GM12878 (cell line): ENCODE results near the gene MUC7. TPM values are rescaled to one million over a fixed set of nuclear protein-coding genes. Genes with fewer than 3 reads are reported as not detected.

ENCODE experiments used
- ATAC-seq: fragments of 200-7000 bp; cut with Tn5 transposase; 3 replicates; pipeline ENCODE4 v1.9.1; 2020; ENCODE audit warnings: mild to moderate bottlenecking, moderate library complexity
- BruUV-seq: library from RNA; stranded (reverse); fragments of 400-500 nt; replicated peaks from 2 replicates; lab custom pipeline; 2021; lab: Mats Ljungman, UMichigan
- CTCF ChIA-PET: fragments of 300-600 bp; sonication (Branson Sonifier 250); formaldehyde crosslinking; extraction: SDS; loops from one replicate; lab custom pipeline; 2021; ENCODE audit warnings: inconsistent platforms; lab: Yijun Ruan, JAX
- POLR2A ChIA-PET: fragments of 350-600 bp; formaldehyde crosslinking; extraction: SDS; loops from one replicate; lab custom pipeline; 2021; ENCODE audit warnings: inconsistent platforms; lab: Charles Lee
- RAD21 ChIA-PET: fragments of 300-600 bp; sonication (Branson Sonifier 250); formaldehyde crosslinking; loops from one replicate; lab custom pipeline; 2023; ENCODE audit warnings: antibody characterized with exemption; ENCODE audit not compliant: unreplicated experiment; lab: Charles Lee
- SMC1A ChIA-PET: fragments of 300-600 bp; sonication (Branson Sonifier 250); formaldehyde crosslinking; loops from one replicate; lab custom pipeline; 2023; ENCODE audit not compliant: unreplicated experiment, uncharacterized antibody; lab: Charles Lee
- DNase-seq: peaks from one replicate; pipeline ENCODE4 v3.0.0-alpha.2; 2011; ENCODE audit warnings: low read depth, low spot score
- FAIRE-seq: peaks from 3 replicates; lab custom pipeline; 2011; peaks lifted over from hg19 to GRCh38; lab: Jason Lieb, UNC
- H2AFZ ChIP-seq: 2 replicates; pipeline ENCODE4 v1.6.0; 2011; ENCODE audit warnings: low read depth, low read length, control low read depth; ENCODE audit not compliant: control insufficient read depth
- H3K27ac ChIP-seq: 2 replicates; pipeline ENCODE4 v1.5.1; 2011; ENCODE audit warnings: control low read depth; ENCODE audit not compliant: control insufficient read depth, insufficient read depth
- H3K27me3 ChIP-seq, 2 experiments: replicated peaks in 1 of 2; 2 replicates each; pipeline versions ENCODE4 v1.6.0 to v1.6.1; 2011; ENCODE audit warnings: low read length in 1 of 2; ENCODE audit not compliant: control insufficient read depth in 2 of 2, insufficient read depth in 2 of 2
- H3K36me3 ChIP-seq, 2 experiments: 2 replicates each; pipeline ENCODE4 v1.5.1; 2011; ENCODE audit warnings: low read length in 1 of 2; ENCODE audit not compliant: control insufficient read depth in 2 of 2, insufficient read depth in 2 of 2
- H3K4me1 ChIP-seq: 2 replicates; pipeline ENCODE4 v1.6.1; 2011; ENCODE audit warnings: mild to moderate bottlenecking, low read length, moderate library complexity, mixed read lengths; ENCODE audit not compliant: control insufficient read depth, insufficient read depth
- H3K4me2 ChIP-seq: 2 replicates; pipeline ENCODE4 v1.6.0; 2011; ENCODE audit warnings: control low read depth; ENCODE audit not compliant: control insufficient read depth, insufficient read depth
- H3K4me3 ChIP-seq: fragments of 200-600 bp; sonication (generic); 2 replicates; pipeline ENCODE4 v1.5.1; 2016
- H3K79me2 ChIP-seq: 2 replicates; pipeline ENCODE4 v1.6.0; 2011; ENCODE audit warnings: low read length; ENCODE audit not compliant: control insufficient read depth, insufficient read depth
- H3K9ac ChIP-seq: 2 replicates; pipeline ENCODE4 v1.8.0; 2011; ENCODE audit warnings: low read length, control low read depth, mixed read lengths; ENCODE audit not compliant: control insufficient read depth, insufficient read depth
- H3K9me3 ChIP-seq: replicated peaks from 3 replicates; pipeline ENCODE4 v1.5.1; 2011; ENCODE audit warnings: mild to moderate bottlenecking, low read length; ENCODE audit not compliant: control insufficient read depth, insufficient read depth
- H4K20me1 ChIP-seq: 2 replicates; pipeline ENCODE4 v1.6.0; 2011; ENCODE audit not compliant: control insufficient read depth, insufficient read depth
- CBFB ChIP-seq: IDR thresholded peaks from 2 replicates; pipeline ENCODE4 v1.6.1; 2016; ENCODE audit warnings: antibody characterized with exemption, low read depth
- CREB1 ChIP-seq: IDR thresholded peaks from 2 replicates; pipeline ENCODE4 v1.6.1; 2012; ENCODE audit warnings: low read depth, mild to moderate bottlenecking, inconsistent platforms
- DPF2 ChIP-seq: fragments of 450-650 bp; IDR thresholded peaks from 2 replicates; pipeline ENCODE4 v1.6.1; 2017; ENCODE audit warnings: mild to moderate bottlenecking
- E4F1 ChIP-seq: fragments of 450-650 bp; IDR thresholded peaks from 2 replicates; pipeline ENCODE4 v1.6.1; 2018; ENCODE audit warnings: borderline replicate concordance, mild to moderate bottlenecking; ENCODE audit not compliant: partially characterized antibody
- HDAC2 ChIP-seq: fragments of 200-600 bp; sonication (generic); IDR thresholded peaks from 2 replicates; pipeline ENCODE4 v1.6.1; 2017
- KAT2A ChIP-seq: conservative IDR thresholded peaks from 2 replicates; pipeline ENCODE4 v1.6.1; 2011; ENCODE audit warnings: low read depth, low read length; ENCODE audit not compliant: control insufficient read depth
- NBN ChIP-seq: fragments of 450-650 bp; IDR thresholded peaks from 2 replicates; pipeline ENCODE4 v1.6.1; 2016
- NFIC ChIP-seq: IDR thresholded peaks from 2 replicates; pipeline ENCODE4 v1.6.1; 2012; ENCODE audit warnings: low read depth, mild to moderate bottlenecking, inconsistent platforms, low read length, moderate library complexity
- RBBP5 ChIP-seq: fragments of 200-600 bp; sonication (generic); conservative IDR thresholded peaks from 2 replicates; pipeline ENCODE4 v1.6.1; 2016
- SMAD5 ChIP-seq: IDR thresholded peaks from 2 replicates; pipeline ENCODE4 v1.6.1; 2016; ENCODE audit warnings: antibody characterized with exemption, low read depth
- SUZ12 ChIP-seq: fragments of 200-600 bp; sonication (generic); IDR thresholded peaks from one replicate; pipeline ENCODE4 v1.6.1; 2018; ENCODE audit warnings: antibody characterized with exemption, mild to moderate bottlenecking; ENCODE audit not compliant: unreplicated experiment
- ZNF217 ChIP-seq: fragments of 450-650 bp; IDR thresholded peaks from 2 replicates; pipeline ENCODE4 v1.6.1; 2017; ENCODE audit warnings: antibody characterized with exemption, mild to moderate bottlenecking
- ZSCAN29 ChIP-seq: fragments of 450-650 bp; IDR thresholded peaks from 2 replicates; pipeline ENCODE4 v1.6.1; 2017; ENCODE audit warnings: mild to moderate bottlenecking, moderate library complexity
- WGBS: methylation state at CpG from one replicate; pipeline ENCODE4 v1.1.6; 2016; ENCODE audit warnings: low lambda C conversion rate; ENCODE audit not compliant: insufficient replicate concordance, insufficient coverage; ENCODE audit errors: missing lambda C conversion rate; 5-methylcytosine and 5-hydroxymethylcytosine counted together
- in situ Hi-C: fragments of 300-500 bp; cut with MboI; formaldehyde crosslinking; loops from 9 replicates; pipeline ENCODE4 v1.14.3; 2018; ENCODE audit warnings: mixed read lengths
- intact Hi-C: fragments of 100-400 bp; cut with micrococcal nuclease; formaldehyde crosslinking; loops from one replicate; pipeline ENCODE4 v1.14.2; 2022; ENCODE audit not compliant: unreplicated experiment
- polyA plus RNA-seq, 11 experiments: library from polyadenylated mRNA; depleted of rRNA in 4 of 11; unstranded in 6 of 11; stranded (reverse) in 5 of 11; fragments of >200 nt; fragmentation: Nextera tagmentation in 4 of 11; fragmentation: Illumina TruSeq in 1 of 11; extraction: Ambion mirVana in 4 of 11; extraction: Trizol in 1 of 11; gene quantifications; 1 replicate in 1 of 11; 2 replicates in 10 of 11; pipeline versions ENCODE4 v1.2.1 to v1.2.3, GENCODE V29; 2011 to 2016; ENCODE audit warnings: inconsistent platforms in 2 of 11, missing spikeins in 2 of 11, low read depth in 1 of 11
- total RNA-seq, 4 experiments: library from RNA; depleted of rRNA in 3 of 4; stranded (reverse); fragments of >200 nt in 3 of 4; fragmentation: Illumina TruSeq in 1 of 4; extraction: Trizol in 1 of 4; gene quantifications; 2 replicates each; pipeline versions ENCODE4 v1.2.1 to v1.2.3, GENCODE V29; 2013 to 2021
- TF ChIP-seq, protein P1 (sequence below): IDR thresholded peaks from 2 replicates; pipeline ENCODE4 v1.6.1; 2011; ENCODE audit warnings: borderline replicate concordance, low read depth, mild to moderate bottlenecking, moderate library complexity, mixed read lengths, low read length; ENCODE audit not compliant: insufficient read depth; ENCODE audit errors: extremely low read length

MUC7 gene
- total and polyA plus RNA-seq, 10 of the 15 experiments (the other 5 are each of a cell fraction or from before 2014, with no cell fraction given): not detected

GRCh38 chr4:70425306-70425705 is 46.7 kb upstream of the MUC7 start:
- FAIRE-seq (no peak), DNase-seq (no peak), ATAC-seq (no peak)
- H3K79me2 ChIP-seq: no peaks in the 10 kb centered on the region
- H3K4me3 ChIP-seq: no peak overlapping the region
- no peak for TF ChIP-seq CREB1
- no peak for TF ChIP-seq SMAD5
- TF ChIP-seq NBN: no peak
- no peak for TF ChIP-seq NFIC
- no peak for TF ChIP-seq E4F1
- TF ChIP-seq SUZ12: no peak
- no peak for TF ChIP-seq ZNF217
- TF ChIP-seq KAT2A: no peak
- TF ChIP-seq, protein P1, sequence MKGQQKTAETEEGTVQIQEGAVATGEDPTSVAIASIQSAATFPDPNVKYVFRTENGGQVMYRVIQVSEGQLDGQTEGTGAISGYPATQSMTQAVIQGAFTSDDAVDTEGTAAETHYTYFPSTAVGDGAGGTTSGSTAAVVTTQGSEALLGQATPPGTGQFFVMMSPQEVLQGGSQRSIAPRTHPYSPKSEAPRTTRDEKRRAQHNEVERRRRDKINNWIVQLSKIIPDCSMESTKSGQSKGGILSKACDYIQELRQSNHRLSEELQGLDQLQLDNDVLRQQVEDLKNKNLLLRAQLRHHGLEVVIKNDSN: no peak
- TF ChIP-seq CBFB: no peak
- TF ChIP-seq HDAC2: no peak
- TF ChIP-seq DPF2: no peak
- no peak for TF ChIP-seq ZSCAN29
- TF ChIP-seq RBBP5: no peak
- no peak overlapping the region for H2AFZ ChIP-seq
- H3K9me3 ChIP-seq: no peaks in the 10 kb centered on the region
- H3K9ac ChIP-seq: no peak overlapping the region
- no peaks in the 10 kb centered on the region for H3K27me3 ChIP-seq
- no peak overlapping the region for H3K4me2 ChIP-seq
- in situ Hi-C loops (no loop called here), intact Hi-C loops (no loop called here)
- CTCF ChIA-PET: interaction anchor here (1.1 to 1.3 kb wide), 3 partner anchors 9 to 110 kb away, joined by 3 read pairs; no protein-coding TSS in a partner anchor
- H3K27ac ChIP-seq: no peak overlapping the region
- RAD21 ChIA-PET: no interaction called here
- WGBS: 88% methylated on average over 1 of the region's 1 CpG
- no peaks in the 10 kb centered on the region for H3K4me1 ChIP-seq
- no peaks in the 10 kb centered on the region for H3K36me3 ChIP-seq
- no TSS peak for BruUV-seq
- SMC1A ChIA-PET: no interaction called here
- POLR2A ChIA-PET: no interaction called here
- no peaks in the 10 kb centered on the region for H4K20me1 ChIP-seq
